Measurements from ENCODE around the gene GIPC2.

GIPC2 gene

DNA sequence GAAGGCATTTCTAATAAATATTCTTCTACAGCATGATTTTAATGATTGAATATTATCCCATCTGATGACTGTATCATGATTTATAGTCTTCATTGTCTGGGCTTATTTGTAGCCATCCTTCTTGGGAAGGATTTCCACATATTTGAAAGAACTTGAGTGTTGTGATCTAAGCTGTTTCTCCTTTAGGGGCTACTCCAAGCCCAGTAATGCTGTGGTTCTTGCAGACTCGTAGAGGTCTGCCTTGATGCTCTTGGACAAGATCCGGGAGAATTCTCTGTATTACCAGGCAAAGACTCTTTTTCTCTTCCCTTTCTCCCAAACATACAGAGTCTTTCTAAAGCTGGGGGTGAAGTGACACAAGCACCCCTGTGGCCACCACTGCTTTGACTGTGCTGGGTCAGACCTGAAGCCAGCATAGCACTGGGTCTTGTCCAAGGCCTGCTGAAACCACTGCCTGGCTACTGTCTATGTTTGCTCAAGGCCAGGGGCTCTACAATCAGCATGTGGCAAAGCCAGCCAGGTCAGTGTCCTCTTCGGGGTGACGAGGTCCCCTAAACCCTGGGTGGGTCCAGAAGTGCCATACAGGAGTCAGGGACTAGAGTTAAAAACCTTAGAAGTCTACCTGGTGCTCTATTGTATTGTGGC, 107.4 kb downstream of the GIPC2 start:
- no peak for DNase-seq

DNA sequence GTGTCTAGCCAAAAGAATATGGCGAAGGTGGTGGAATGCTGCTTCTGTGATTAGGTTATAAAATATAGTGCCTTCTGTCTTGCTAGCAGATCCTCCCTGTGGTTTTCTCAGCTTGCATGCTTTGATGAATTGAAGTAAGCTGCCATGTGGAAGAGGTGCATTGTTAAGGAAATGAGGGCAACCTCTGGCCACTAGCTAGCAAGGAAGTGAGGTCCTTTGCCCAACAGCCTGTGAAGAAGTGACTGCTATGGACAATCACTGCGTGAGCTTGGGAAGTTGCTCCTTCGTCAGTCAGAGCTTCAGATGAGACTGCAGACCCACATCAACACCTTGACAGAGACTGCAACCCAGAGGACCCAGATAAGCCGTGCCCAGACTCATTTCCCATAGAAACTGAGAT, 109.4 kb downstream of the GIPC2 start:
- DNase-seq: no peak

DNA sequence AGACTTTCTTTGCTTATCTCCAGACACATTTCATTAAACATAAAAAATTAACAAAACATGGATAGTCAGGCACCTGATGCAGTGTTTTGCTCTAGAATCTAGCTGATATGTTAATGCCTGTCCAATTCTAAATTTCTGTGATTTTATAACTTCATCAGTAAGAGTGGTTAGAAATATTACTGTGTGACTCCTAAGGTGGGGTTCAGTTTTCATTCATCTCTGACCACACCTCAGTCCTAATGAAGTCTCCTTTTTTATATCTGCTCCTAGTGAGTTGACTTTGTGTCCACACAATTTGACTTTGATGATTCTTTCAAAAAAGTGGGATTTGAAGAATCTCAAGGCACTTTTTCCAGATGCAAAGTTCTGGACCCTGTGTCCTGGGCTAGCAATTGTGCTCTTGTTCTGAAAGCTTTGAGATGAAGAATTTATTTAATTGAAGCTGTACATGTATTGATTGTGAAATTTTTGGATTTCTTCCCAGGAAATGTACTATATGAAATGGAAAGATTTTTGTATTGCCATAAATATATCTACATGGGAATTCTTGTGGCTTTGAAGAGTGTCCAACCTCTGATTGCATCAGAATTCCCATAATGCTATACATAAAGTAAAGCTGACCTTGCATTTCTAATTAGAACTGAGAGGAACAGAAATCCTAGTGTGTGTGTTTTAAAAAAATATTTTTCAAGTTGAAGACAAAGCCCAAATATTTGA, 111.2 kb downstream of the GIPC2 start:
- no peak for DNase-seq

DNA sequence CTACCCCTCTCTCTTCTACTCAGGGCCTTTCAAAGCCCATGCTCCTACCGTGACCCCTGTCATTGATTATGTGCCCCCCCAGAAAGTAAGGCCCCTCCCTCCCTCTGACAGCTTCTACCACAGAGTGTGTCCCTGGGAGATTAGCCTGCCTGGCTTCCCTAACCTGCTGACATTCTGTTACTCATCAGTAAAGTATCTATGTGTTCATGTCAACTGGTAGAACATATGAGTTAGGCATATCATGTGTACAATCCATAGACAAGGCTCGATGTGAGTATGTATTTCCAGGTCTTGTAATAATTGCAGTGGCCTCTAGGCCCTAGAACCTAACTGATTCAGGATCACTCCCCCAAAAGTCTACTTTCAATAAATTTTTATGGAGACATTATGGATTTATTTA, 120.0 kb downstream of the GIPC2 start:
- DNase-seq: no peak

DNA sequence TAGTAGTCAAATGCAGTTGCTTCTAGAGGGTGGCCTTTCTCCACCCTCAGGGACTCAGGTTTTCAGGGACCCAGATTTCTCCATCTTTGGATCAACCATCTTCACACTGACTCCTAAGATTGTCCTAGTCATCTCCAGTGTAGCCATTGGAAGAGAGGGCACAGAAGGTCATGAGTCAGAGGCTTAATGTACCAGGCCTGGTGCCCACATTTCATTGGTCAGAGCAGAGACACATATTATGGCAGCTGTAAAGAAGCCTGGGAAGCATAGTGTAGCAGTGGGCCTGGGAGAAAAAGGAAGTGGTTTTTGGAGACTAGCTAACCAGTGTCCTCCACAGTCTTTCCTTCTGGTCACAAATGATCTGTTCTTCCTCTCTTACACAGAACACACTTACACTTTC, 122.5 kb downstream of the GIPC2 start:
- DNase-seq: no peak

DNA sequence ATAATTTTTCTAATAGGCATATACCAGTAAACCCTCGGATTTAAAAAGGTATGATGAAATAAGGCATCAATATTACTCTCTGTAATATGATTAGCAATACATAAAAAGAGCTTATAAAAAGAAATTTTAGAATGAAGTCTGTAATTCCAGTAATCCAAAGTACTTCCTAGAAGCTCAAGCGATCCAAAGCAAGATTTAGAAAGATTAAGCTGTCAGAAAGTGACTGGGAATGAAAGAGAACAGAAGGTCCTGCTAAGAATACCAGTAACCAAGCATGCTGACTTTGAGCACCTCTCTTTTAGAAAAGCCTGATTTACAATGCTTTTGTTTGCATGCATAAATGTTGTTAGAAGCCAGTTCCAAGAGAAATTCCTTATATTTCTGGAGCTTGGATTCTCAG, 125.1 kb downstream of the GIPC2 start:
- no peak for DNase-seq

DNA sequence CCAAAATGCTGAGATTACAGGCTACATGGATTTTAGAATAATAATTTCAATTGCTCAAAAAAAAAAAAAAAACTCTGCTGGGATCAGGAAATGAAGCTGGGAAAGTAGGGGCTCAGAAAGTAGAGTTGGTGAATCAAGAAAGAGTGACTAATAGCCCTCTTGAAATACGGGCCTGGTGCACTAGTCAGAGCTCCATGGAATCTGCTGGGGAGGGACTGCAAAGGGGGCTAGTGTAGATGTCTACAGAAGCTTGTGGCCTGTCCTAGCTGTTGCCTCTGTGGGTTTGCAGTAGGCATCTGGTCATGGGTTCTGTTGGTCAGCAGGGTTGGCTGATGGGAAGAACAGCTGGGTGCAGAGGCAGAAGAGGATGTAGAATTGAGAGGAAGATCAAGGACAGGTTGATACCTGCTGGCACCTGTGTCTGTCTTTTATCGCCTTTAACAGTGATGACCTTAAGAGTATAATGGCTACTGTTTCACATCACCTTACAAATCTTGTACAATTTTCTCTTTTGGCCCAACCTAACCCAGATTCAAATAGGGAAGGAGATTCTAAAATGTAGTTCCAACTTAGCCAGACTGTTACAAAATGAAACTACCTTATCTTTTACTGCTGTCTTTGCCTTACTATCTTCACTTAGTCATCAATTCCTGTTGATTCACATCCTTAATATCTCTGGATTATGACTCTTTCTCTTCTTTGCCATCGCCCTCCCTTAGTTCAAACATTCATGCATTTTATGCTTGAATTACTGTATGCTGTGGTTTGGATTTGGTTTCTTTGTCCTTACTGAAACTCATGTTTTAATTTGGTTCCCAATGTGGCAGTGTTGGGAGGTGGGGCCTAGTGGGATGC, 126.2 kb downstream of the GIPC2 start:
- DNase-seq: no peak

DNA sequence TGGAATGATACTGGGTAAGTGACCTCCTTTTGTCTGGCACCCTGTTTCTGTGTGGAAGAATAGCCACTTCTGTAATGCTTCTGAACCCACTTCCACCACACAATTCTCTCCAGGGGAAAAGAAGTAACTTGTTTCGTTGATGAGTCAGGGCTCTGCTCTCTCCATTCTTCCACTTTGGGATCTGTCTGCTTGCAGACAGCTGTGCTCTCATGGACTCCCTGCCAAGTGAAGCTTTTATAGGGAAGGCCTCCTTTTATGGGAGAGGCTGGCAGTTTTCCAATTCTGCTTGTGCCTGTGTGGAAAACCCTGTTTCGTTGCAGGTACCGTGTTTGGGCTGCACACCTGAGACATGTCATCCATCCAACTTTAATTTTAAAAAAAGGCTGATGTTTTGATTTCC, 130.7 kb downstream of the GIPC2 start:
- DNase-seq: no peak

DNA sequence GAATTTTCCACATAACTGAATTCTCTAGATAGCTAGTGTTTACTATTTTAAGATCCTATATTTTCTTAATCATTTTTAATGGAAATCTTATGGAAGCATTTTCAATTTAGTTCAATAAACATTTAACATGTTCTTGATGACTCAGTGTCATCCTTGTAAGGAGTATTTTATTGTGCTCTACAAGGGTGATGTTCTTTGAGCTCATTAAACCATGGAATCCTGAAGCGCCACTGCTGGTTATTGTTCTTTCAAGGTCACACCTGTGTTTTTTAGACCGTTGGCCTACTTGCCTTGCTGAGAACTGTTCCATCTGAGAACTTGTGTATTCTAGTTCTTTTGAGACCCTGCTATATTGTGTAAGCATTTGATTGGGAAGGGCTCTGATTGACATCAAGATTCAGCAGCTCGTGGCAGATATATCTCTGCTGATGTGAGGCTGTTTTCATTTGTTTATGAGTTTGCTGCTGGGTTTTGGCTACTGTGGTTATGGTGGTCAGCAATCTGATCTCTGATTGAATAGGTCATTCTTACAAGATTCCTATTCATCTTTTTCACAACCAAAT, 132.0 kb downstream of the GIPC2 start:
- no peak for DNase-seq

DNA sequence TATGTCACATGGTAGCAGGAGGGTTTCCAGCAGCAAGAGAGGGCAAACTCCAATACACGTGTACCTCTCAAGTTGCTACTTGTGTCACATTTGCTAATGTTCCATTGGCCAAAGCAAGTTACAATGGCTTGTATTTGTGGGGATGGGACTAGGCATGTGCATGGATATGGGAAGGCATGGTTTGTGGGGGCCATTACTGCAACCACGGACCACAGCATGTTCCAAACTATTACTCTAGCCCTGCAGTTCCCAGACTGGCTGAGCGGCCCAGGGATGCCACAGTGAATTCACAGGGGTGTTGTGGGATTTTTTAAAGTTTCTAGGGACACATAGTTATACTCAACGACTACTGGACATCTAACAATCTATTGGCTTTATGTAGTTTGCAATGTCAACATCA, 133.1 kb downstream of the GIPC2 start:
- no peak for DNase-seq

DNA sequence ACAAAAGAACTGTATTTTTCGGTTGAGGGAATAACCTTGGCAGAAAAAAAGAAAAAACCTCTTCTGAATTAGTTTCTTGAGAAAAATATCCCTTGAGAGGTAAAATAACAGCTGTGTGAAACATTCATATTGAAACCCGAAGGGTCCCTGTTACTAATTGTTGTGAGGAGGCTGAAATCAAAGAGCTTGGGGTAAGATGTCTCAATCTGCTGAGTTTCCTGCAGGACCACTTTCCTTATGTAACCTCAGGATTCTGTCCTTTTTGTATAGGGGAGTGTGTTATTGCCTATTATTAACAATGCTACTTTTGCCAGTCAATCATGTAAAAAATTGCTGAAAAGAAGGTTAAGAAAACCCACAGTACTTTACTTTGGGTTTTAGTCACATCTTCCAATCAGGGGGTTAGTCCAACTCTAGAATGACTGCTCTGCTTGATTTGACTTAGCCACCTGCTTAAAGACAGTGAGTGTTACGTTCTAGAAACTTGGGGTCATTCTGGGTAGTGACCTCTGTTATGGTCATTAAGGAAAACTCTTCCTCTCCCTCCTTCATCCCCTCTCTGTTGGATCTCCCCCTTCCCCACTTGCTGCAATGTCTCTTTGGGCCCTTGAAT, 138.8 kb downstream of the GIPC2 start:
- DNase-seq: no peak

Data from NCI-H1048 (cell line).